IPS-18a (cell line): Measurements from ENCODE around the gene CARMIL1.

ENCODE experiments used
- H3K27ac ChIP-seq: one replicate; pipeline ENCODE4 v1.5.1; 2013; ENCODE audit warnings: low read length
- H3K27me3 ChIP-seq: one replicate; pipeline ENCODE4 v1.6.1; 2013; ENCODE audit warnings: mild to moderate bottlenecking, low read length; ENCODE audit not compliant: control insufficient read depth, insufficient read depth
- H3K36me3 ChIP-seq: one replicate; pipeline ENCODE4 v1.6.1; 2013; ENCODE audit warnings: low read depth, low read length; ENCODE audit not compliant: control insufficient read depth
- H3K4me1 ChIP-seq: one replicate; pipeline ENCODE4 v1.6.1; 2013; ENCODE audit warnings: low read depth, low read length; ENCODE audit not compliant: control insufficient read depth
- H3K4me3 ChIP-seq: one replicate; pipeline ENCODE4 v1.5.1; 2013; ENCODE audit warnings: low read length
- H3K9ac ChIP-seq: one replicate; pipeline ENCODE4 v1.6.1; 2013; ENCODE audit warnings: mild to moderate bottlenecking, low read length, moderate library complexity
- H3K9me3 ChIP-seq: one replicate; pipeline ENCODE4 v1.6.1; 2013; ENCODE audit warnings: low read depth, low read length; ENCODE audit not compliant: control insufficient read depth

Gene CARMIL1

GRCh38 chr6:25278914-25279747 is at the start of gene CARMIL1:
Gene CARMIL1 (plus strand): TSS chr6:25279374. CDS start chr6:25279796, 422 bp downstream.
- Histone ChIP-seq H3K27me3 (peaks cover 6% of the 10 kb centered on the region), H3K27ac (no peak within 1 kb of the TSS), H3K9ac (peak within 1 kb of the TSS; percentile 68), H3K9me3 (no peaks in the 10 kb centered on the region), H3K36me3 (no peaks in the 10 kb centered on the region), H3K4me1 (peaks cover 20% of the 10 kb centered on the region), H3K4me3 (peak within 1 kb of the TSS; percentile 91)

DNA sequence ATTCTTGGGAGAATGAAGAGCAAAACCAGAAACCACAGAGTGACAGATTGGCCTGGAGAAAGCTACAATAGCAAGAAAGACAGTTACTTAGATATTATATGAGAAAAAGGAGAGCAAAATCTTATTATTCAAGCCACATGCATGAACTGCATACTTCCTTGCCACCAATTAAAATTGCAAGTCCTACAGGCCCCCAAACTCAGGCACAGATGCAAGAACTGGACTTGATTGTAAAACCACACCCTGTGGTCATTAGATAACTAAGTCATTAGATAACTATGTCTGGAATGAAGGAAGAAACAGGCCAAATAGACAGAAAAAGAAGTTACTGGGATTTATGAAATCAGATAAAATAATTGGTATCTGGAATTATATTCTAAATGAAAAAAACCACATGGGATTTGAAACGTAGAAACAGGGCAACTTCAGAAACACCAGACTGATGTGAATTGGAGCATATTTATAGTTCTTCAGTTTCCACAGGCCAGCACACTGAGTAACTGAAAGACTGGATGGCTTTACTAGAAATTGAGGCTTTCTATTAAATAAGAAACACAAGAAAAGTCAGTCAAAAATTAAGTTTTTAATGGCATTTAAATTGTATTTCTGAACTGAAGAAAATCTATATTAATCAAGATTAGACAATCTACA is 49.4 kb upstream of the CARMIL1 start:
- no peak overlapping the region for H3K9ac ChIP-seq
- no peaks in the 10 kb centered on the region for H3K4me1 ChIP-seq
- no peak overlapping the region for H3K4me3 ChIP-seq
- no peaks in the 10 kb centered on the region for H3K9me3 ChIP-seq
- H3K27me3 ChIP-seq, result no peaks in the 10 kb centered on the region
- H3K36me3 ChIP-seq, result no peaks in the 10 kb centered on the region
- H3K27ac ChIP-seq, result no peak overlapping the region

- Histone ChIP-seq H3K9ac (no peak overlapping the region), H3K4me3 (no peak overlapping the region), H3K27me3 (no peaks in the 10 kb centered on the region), H3K9me3 (no peaks in the 10 kb centered on the region), H3K36me3 (no peaks in the 10 kb centered on the region), H3K4me1 (no peaks in the 10 kb centered on the region), H3K27ac (no peak overlapping the region)
Observed at GRCh38 chr6:25232479-25232878, 46.7 kb upstream of the CARMIL1 start.

GRCh38 chr6:25233226-25233625 is 45.9 kb upstream of the CARMIL1 start:
- Histone ChIP-seq H3K9me3 (no peaks in the 10 kb centered on the region), H3K4me1 (no peaks in the 10 kb centered on the region), H3K4me3 (no peak overlapping the region)

DNA sequence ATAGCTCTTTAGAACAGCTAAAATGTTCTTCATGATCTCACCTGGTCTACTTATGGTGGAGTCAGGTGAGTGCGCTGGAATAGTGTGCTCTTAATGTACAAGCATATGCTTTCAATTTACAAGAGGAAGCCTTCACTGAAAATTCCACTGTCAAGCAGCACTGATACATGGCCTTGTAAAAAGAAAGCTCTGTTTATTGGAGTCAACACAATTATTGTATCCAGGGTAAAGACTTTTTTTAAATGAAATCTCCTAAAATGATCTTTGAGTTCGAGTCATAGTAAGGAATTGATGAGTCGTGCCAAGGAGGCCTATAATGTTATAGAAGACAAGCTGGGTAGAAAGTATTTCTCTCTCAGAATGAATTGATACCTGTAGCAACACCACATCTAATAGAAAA is 41.6 kb upstream of the CARMIL1 start:
- Histone ChIP-seq H3K36me3 (no peaks in the 10 kb centered on the region), H3K9ac (no peak overlapping the region), H3K4me3 (no peak overlapping the region), H3K27ac (no peak overlapping the region), H3K4me1 (no peaks in the 10 kb centered on the region), H3K27me3 (no peaks in the 10 kb centered on the region), H3K9me3 (no peaks in the 10 kb centered on the region)

More at GRCh38 chr6:25233226-25233625, 45.9 kb upstream of the CARMIL1 start:
- no peak overlapping the region for H3K9ac ChIP-seq
- H3K36me3 ChIP-seq, result no peaks in the 10 kb centered on the region
- H3K27me3 ChIP-seq, result no peaks in the 10 kb centered on the region
- H3K27ac ChIP-seq, result no peak overlapping the region

GRCh38 chr6:25239059-25239458 is 40.1 kb upstream of the CARMIL1 start:
- no peak overlapping the region for H3K9ac ChIP-seq
- no peaks in the 10 kb centered on the region for H3K27me3 ChIP-seq
- no peaks in the 10 kb centered on the region for H3K36me3 ChIP-seq
- H3K9me3 ChIP-seq, result no peaks in the 10 kb centered on the region
- no peak overlapping the region for H3K27ac ChIP-seq
- no peak overlapping the region for H3K4me3 ChIP-seq
- H3K4me1 ChIP-seq, result no peaks in the 10 kb centered on the region

DNA sequence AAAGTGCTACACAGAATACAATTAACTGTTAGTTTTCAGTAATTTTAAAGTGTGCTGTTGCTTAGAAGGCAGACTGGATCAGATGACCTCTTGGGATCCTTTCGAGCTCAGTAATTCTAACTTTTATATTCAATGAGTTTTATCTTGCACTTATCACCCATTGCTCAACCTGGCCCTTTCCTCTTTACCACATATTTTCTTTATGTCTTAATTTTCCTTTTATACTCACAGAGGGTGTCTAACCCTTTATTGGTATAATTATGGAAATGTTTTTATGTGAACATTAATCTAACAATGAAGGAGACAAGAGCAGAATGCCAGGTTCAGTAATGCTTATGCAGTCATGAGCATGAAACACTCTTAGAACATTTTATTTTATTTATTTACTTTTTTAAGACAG is 39.7 kb upstream of the CARMIL1 start:
- Histone ChIP-seq H3K36me3 (no peaks in the 10 kb centered on the region), H3K9me3 (no peaks in the 10 kb centered on the region), H3K4me3 (no peak overlapping the region), H3K9ac (no peak overlapping the region), H3K27me3 (no peaks in the 10 kb centered on the region), H3K4me1 (no peaks in the 10 kb centered on the region), H3K27ac (no peak overlapping the region)

GRCh38 chr6:25242567-25242966 is 36.6 kb upstream of the CARMIL1 start:
- Histone ChIP-seq H3K4me1 (no peaks in the 10 kb centered on the region), H3K27ac (no peak overlapping the region), H3K27me3 (no peaks in the 10 kb centered on the region), H3K4me3 (no peak overlapping the region), H3K36me3 (no peaks in the 10 kb centered on the region), H3K9me3 (no peaks in the 10 kb centered on the region), H3K9ac (no peak overlapping the region)

- Histone ChIP-seq H3K4me1 (no peaks in the 10 kb centered on the region), H3K27me3 (no peaks in the 10 kb centered on the region), H3K9me3 (no peaks in the 10 kb centered on the region), H3K4me3 (no peak overlapping the region), H3K36me3 (no peaks in the 10 kb centered on the region), H3K9ac (no peak overlapping the region), H3K27ac (no peak overlapping the region)
Observed at GRCh38 chr6:25244865-25245264, 34.3 kb upstream of the CARMIL1 start.

GRCh38 chr6:25248123-25248522 is 31.1 kb upstream of the CARMIL1 start:
- H3K27ac ChIP-seq, result no peak overlapping the region

DNA sequence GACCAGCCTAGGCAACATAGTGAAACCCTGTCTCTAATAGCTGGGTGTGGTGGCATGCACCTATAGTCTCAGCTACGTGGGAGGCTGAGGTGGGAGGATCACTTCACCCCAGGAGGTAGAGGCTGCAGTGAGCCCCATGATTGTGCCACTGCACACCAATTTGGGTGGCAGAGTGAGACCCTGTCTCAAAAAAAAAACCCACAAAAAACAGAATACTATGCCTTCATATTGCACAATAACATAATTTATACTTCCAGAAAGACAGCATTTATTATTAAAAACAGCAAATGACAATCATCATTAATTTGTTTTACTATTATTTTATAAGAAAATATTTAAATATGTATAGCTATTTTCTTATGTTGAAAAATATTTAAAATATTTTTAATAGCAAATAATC is 30.0 kb upstream of the CARMIL1 start:
- Histone ChIP-seq H3K36me3 (no peaks in the 10 kb centered on the region), H3K4me1 (no peaks in the 10 kb centered on the region), H3K4me3 (no peak overlapping the region), H3K27me3 (no peaks in the 10 kb centered on the region), H3K27ac (no peak overlapping the region), H3K9ac (no peak overlapping the region), H3K9me3 (no peaks in the 10 kb centered on the region)

More at GRCh38 chr6:25248123-25248522, 31.1 kb upstream of the CARMIL1 start:
- Histone ChIP-seq H3K4me1 (no peaks in the 10 kb centered on the region), H3K27me3 (no peaks in the 10 kb centered on the region), H3K9ac (no peak overlapping the region), H3K4me3 (no peak overlapping the region), H3K9me3 (no peaks in the 10 kb centered on the region), H3K36me3 (no peaks in the 10 kb centered on the region)

DNA sequence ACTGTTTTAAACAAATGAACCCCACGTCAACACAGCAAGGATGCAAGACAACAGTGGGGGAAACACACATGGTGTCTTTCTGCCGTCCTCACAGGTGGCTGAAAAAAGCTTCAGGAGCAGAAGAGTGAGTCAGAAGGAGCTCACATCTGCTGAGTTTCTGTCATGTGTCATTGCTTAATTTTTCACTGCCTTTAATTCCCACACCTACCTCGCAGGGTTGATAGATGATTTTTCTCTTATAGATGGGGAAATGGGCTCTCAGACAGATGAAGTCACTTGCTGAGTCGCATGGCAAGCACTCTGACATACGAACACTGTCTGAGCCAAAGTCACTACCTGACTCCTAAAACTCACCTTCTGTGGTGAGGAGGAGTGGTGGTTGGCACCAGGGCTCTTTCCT is 28.3 kb upstream of the CARMIL1 start:
- no peaks in the 10 kb centered on the region for H3K9me3 ChIP-seq
- no peak overlapping the region for H3K4me3 ChIP-seq
- no peaks in the 10 kb centered on the region for H3K4me1 ChIP-seq
- no peaks in the 10 kb centered on the region for H3K27me3 ChIP-seq
- no peaks in the 10 kb centered on the region for H3K36me3 ChIP-seq
- no peak overlapping the region for H3K27ac ChIP-seq
- no peak overlapping the region for H3K9ac ChIP-seq
